ENCODE results near the gene PSMB7. TPM values are rescaled to one million over a fixed set of nuclear protein-coding genes. Genes with fewer than 3 reads are reported as not detected.

Gene PSMB7
- total RNA-seq, 1 donor from 2014 or later = 183 TPM

- Histone ChIP-seq H3K79me2 (ENCODE audit: insufficient read depth, low read length) (peaks cover 50% of the 10 kb centered on the region), H3K4me2 (ENCODE audit: low read length) (no peak overlapping the region), H3K27me3 (ENCODE audit: insufficient read depth, low read length) (no peaks in the 10 kb centered on the region), H3K36me3 (ENCODE audit: insufficient read depth, low read length) (peaks cover 60% of the 10 kb centered on the region), H3K4me3 (ENCODE audit: insufficient read depth, low read depth, low read length) (no peak overlapping the region), H4K20me1 (ENCODE audit: insufficient read depth, low read length) (peaks cover 98% of the 10 kb centered on the region), H3K9me3 (ENCODE audit: insufficient read depth, low read depth, low read length) (no peaks in the 10 kb centered on the region), H2AFZ (ENCODE audit: low read depth, low read length) (no peak overlapping the region), H3K9ac (ENCODE audit: low read length) (no peak overlapping the region), H3K27ac (ENCODE audit: low read depth, low read length) (no peak overlapping the region), H3K4me1 (ENCODE audit: insufficient read depth, low read length) (no peaks in the 10 kb centered on the region)
- H3K27me3 Mint-ChIP-seq (ENCODE audit: low read depth, unreplicated experiment) = no peaks in the 10 kb centered on the region
- H3K4me1 Mint-ChIP-seq (ENCODE audit: low read depth, unreplicated experiment) = peaks cover 11% of the 10 kb centered on the region
- FAIRE-seq (no peak), DNase-seq (ENCODE audit: low read depth) (no peak)
- no peaks in the 10 kb centered on the region for H3K9me3 Mint-ChIP-seq (ENCODE audit: unreplicated experiment)
- peaks cover 15% of the 10 kb centered on the region for H3K36me3 Mint-ChIP-seq (ENCODE audit: low read depth, unreplicated experiment)
- no peak overlapping the region for H3K4me3 Mint-ChIP-seq (ENCODE audit: unreplicated experiment)
- H3K27ac Mint-ChIP-seq (ENCODE audit: unreplicated experiment) = no peak overlapping the region
- no peak for TF ChIP-seq CTCF (IDR thresholded peaks at IDR 0.05; ENCODE audit: insufficient read depth, low read depth, low read length)
- no peak for TF ChIP-seq EZH2 (IDR thresholded peaks at IDR 0.05; ENCODE audit: insufficient read depth, low read length)
Observed at GRCh38 chr9:124352616-124353015, 62.6 kb downstream of the PSMB7 start.

- peaks cover 96% of the 10 kb centered on the region for H4K20me1 ChIP-seq (ENCODE audit: insufficient read depth, low read length)
- peaks cover 4% of the 10 kb centered on the region for H3K4me1 Mint-ChIP-seq (ENCODE audit: low read depth, unreplicated experiment)
- TF ChIP-seq EZH2 (IDR thresholded peaks at IDR 0.05; ENCODE audit: insufficient read depth, low read length) = no peak
- TF ChIP-seq CTCF (IDR thresholded peaks at IDR 0.05; ENCODE audit: insufficient read depth, low read depth, low read length) = no peak
- FAIRE-seq (no peak), DNase-seq (ENCODE audit: low read depth) (no peak)
- H3K27me3 Mint-ChIP-seq (ENCODE audit: low read depth, unreplicated experiment) = no peaks in the 10 kb centered on the region
- H3K79me2 ChIP-seq (ENCODE audit: insufficient read depth, low read length) = peaks cover 42% of the 10 kb centered on the region
- no peaks in the 10 kb centered on the region for H3K4me1 ChIP-seq (ENCODE audit: insufficient read depth, low read length)
- H3K4me2 ChIP-seq (ENCODE audit: low read length) = no peak overlapping the region
- no peaks in the 10 kb centered on the region for H3K9me3 Mint-ChIP-seq (ENCODE audit: unreplicated experiment)
- no peak overlapping the region for H3K4me3 ChIP-seq (ENCODE audit: insufficient read depth, low read depth, low read length)
- H3K9ac ChIP-seq (ENCODE audit: low read length) = no peak overlapping the region
- H3K36me3 ChIP-seq (ENCODE audit: insufficient read depth, low read length) = peaks cover 61% of the 10 kb centered on the region
- no peaks in the 10 kb centered on the region for H3K9me3 ChIP-seq (ENCODE audit: insufficient read depth, low read depth, low read length)
- no peak overlapping the region for H3K4me3 Mint-ChIP-seq (ENCODE audit: unreplicated experiment)
- no peak overlapping the region for H3K27ac ChIP-seq (ENCODE audit: low read depth, low read length)
- no peak overlapping the region for H3K27ac Mint-ChIP-seq (ENCODE audit: unreplicated experiment)
- H3K36me3 Mint-ChIP-seq (ENCODE audit: low read depth, unreplicated experiment) = peaks cover 18% of the 10 kb centered on the region
- no peak overlapping the region for H2AFZ ChIP-seq (ENCODE audit: low read depth, low read length)
- H3K27me3 ChIP-seq (ENCODE audit: insufficient read depth, low read length) = no peaks in the 10 kb centered on the region
Observed at GRCh38 chr9:124351672-124352468, 63.4 kb downstream of the PSMB7 start.
